Measurements from ENCODE around the gene MGAT5. TPM values are rescaled to one million over a fixed set of nuclear protein-coding genes. Genes with fewer than 3 reads are reported as not detected.

MGAT5 gene
- total RNA-seq, 6 experiments from 2014 or later, result 4.5 to 16.0 (median 10.0) TPM

DNA sequence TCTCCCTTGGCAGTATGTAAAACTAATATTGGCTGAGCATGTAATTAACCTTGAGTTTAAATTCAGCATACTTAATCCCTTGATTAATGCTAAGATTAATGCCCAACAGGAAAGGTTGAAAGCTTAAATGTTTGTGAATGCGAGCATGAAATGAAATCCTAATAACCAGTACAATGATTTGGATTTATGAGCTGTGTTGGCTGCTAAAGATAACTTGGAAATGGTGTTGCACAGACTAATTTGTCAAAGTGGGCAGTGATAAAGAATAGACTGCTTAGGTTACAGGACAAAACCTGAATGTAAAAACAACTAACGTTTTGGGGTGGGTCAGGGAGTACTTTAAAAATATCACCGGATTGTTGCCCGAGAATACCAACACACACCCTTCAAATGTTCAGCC is 70.6 kb downstream of the MGAT5 start:
- no peak for ATAC-seq
- no peak for DNase-seq

DNA sequence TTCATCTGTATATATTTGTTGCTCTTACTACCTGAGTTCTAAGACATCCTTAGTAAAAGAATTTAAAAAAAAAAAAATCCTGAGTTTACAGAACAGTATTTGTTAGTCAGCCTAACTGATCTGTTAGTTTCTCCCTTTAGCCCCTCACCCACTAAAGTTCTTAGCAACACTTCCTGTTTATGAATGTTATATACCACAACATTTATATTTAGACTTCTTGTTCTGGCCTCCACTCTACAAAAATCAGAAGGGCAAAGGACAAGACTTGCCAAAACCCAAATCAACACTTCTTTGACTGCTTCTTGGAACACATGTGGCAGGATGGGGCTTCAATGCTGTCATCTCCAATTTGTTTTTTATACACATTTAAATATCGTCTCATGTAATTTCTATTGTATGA is 71.1 kb downstream of the MGAT5 start:
- peak in 3 of 4 donors; percentile 20 to 49 (median 44) for ATAC-seq
- WGBS (ENCODE audit: insufficient coverage, low coverage, low lambda C conversion rate, missing lambda C conversion rate), result 56% methylated on average over 1 of the region's 1 CpG

More for the DNA sequence above, 70.6 kb downstream of the MGAT5 start:
- intact Hi-C loops (cut with DNase I), result no loop called here
- peaks cover 0 to 13% (median 0%) of the 10 kb centered on the region in 4 donors for H3K4me1 ChIP-seq
- H3K9me3 ChIP-seq, result no peaks in the 10 kb centered on the region
- H3K36me3 ChIP-seq, result no peaks in the 10 kb centered on the region
- no peak overlapping the region for H3K27ac ChIP-seq
- H3K27me3 ChIP-seq, result no peaks in the 10 kb centered on the region
- H3K4me3 ChIP-seq, result no peak overlapping the region
- 68% methylated on average over 4 of the region's 4 CpGs for WGBS (ENCODE audit: insufficient coverage, low coverage, low lambda C conversion rate, missing lambda C conversion rate)
- TF ChIP-seq POLR2A (IDR thresholded peaks at IDR 0.05) (no peak), CTCF (IDR thresholded peaks at IDR 0.05) (no peak)

DNA sequence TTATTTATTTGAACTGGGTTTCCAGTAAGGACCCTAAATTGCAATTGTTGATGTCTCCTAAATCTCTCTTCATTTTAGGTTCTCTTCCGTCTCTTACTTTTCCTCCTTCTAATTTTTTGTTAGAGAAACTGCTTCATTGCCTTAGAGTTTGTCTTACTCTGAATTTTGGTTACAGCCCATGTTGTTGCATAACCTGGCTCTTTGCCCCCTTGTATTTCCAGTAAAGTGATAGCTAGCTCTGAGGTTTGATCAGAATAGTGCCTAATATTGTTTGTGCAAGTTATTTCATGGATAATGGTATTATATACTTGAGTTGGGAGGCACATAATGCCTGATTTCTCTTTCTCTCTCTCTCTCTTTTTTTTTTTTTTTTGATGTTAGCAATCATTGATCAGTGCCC is 71.8 kb downstream of the MGAT5 start:
- Histone ChIP-seq H3K27me3 (no peaks in the 10 kb centered on the region), H3K27ac (no peak overlapping the region), H3K36me3 (no peaks in the 10 kb centered on the region), H3K4me1 (peaks cover 0 to 13% (median 0%) of the 10 kb centered on the region in 4 donors), H3K4me3 (no peak overlapping the region), H3K9me3 (no peaks in the 10 kb centered on the region)
- WGBS (ENCODE audit: insufficient coverage, low coverage, low lambda C conversion rate, missing lambda C conversion rate), result 36% methylated on average over 1 of the region's 1 CpG
- DNase-seq (peak in 1 of 3 donors; percentile 60), ATAC-seq (peak; percentile 55 to 83 (median 75))
- intact Hi-C loops (cut with DNase I), result no loop called here
- TF ChIP-seq POLR2A (IDR thresholded peaks at IDR 0.05), result no peak
- TF ChIP-seq CTCF (IDR thresholded peaks at IDR 0.05), result no peak

More for the DNA sequence above, 71.1 kb downstream of the MGAT5 start:
- Histone ChIP-seq H3K27me3 (no peaks in the 10 kb centered on the region), H3K4me1 (peaks cover 0 to 13% (median 0%) of the 10 kb centered on the region in 4 donors), H3K36me3 (no peaks in the 10 kb centered on the region), H3K27ac (no peak overlapping the region), H3K4me3 (no peak overlapping the region), H3K9me3 (no peaks in the 10 kb centered on the region)
- no peak for TF ChIP-seq POLR2A (IDR thresholded peaks at IDR 0.05)
- TF ChIP-seq CTCF (IDR thresholded peaks at IDR 0.05), result no peak
- intact Hi-C loops (cut with DNase I), result no loop called here
- DNase-seq, result no peak

DNA sequence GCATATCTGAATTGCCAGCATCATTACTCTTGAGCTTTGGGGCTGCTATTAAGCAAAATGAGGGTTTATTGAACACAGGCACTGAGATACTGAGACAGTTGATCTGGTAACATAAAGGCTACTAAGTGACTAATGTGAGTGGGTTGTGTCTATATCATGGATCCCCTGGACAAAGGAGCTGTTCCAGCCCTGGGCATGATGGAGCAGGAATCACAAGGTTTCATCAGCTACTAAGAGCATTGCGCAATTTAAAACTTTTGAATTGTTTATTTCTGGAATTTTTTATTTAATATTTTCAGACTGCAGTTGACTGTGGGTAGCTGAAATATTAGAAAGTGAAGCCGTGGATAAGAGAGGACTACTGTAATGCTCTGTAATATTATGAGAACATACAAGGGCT is 73.5 kb downstream of the MGAT5 start:
- H3K27me3 ChIP-seq, result no peaks in the 10 kb centered on the region
- no peak overlapping the region for H3K27ac ChIP-seq
- TF ChIP-seq POLR2A (IDR thresholded peaks at IDR 0.05) (no peak), CTCF (IDR thresholded peaks at IDR 0.05) (no peak)
- WGBS (ENCODE audit: insufficient coverage, low coverage, low lambda C conversion rate, missing lambda C conversion rate), result 96% methylated on average over 2 of the region's 2 CpGs
- no peak for DNase-seq
- intact Hi-C loops (cut with DNase I), result no loop called here
- H3K4me1 ChIP-seq, result peaks cover 0 to 13% (median 0%) of the 10 kb centered on the region in 4 donors
- ATAC-seq, result peak in 2 of 4 donors; percentile 29 to 35
- H3K9me3 ChIP-seq, result no peaks in the 10 kb centered on the region
- no peaks in the 10 kb centered on the region for H3K36me3 ChIP-seq
- H3K4me3 ChIP-seq, result no peak overlapping the region

GRCh38 chr2:134331081-134331480 is 77.2 kb downstream of the MGAT5 start:
- intact Hi-C loops (cut with DNase I), result no loop called here
- Histone ChIP-seq H3K27me3 (no peaks in the 10 kb centered on the region), H3K4me1 (peaks cover 0 to 2% (median 0%) of the 10 kb centered on the region in 4 donors), H3K36me3 (no peaks in the 10 kb centered on the region), H3K27ac (no peak overlapping the region), H3K4me3 (no peak overlapping the region), H3K9me3 (no peaks in the 10 kb centered on the region)
- TF ChIP-seq CTCF (IDR thresholded peaks at IDR 0.05) (no peak), POLR2A (IDR thresholded peaks at IDR 0.05) (no peak)
- WGBS (ENCODE audit: insufficient coverage, low coverage, low lambda C conversion rate, missing lambda C conversion rate), result 97% methylated on average over 3 of the region's 3 CpGs
- no peak for ATAC-seq
- DNase-seq, result no peak
